GM20000 (cell line): ENCODE results near the gene RBFOX1.

Source experiments
- DNase-seq: peaks from one replicate; pipeline ENCODE4 v3.0.0; 2012; ENCODE audit warnings: low spot score
- TF ChIP-seq, protein P1 (sequence below): IDR thresholded peaks from 2 replicates; pipeline ENCODE4 v1.5.1; 2012; ENCODE audit warnings: mild to moderate bottlenecking, control low read depth; ENCODE audit errors: extremely low read depth, missing control alignments

RBFOX1 gene

DNA sequence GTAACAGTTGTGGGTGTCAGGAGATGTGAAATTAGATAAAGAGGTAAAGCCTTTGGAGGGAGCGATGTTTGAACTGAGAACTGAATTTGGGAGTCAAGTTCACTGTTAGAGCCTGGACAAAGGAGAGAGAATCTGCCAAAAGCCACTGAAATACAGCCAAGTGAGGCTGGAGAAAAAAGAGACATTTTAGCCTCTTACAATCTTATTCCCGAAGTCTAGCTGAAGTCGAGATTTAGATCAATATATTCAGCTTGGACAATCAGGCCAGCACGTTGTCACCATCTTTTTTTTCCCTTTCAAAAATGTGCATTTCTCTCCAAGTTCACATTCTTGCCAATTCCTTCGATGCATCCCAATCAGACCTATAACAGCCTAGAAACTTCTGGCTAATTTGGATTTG is 312.2 kb downstream of the RBFOX1 start:
- no peak for DNase-seq
- TF ChIP-seq, protein P1, sequence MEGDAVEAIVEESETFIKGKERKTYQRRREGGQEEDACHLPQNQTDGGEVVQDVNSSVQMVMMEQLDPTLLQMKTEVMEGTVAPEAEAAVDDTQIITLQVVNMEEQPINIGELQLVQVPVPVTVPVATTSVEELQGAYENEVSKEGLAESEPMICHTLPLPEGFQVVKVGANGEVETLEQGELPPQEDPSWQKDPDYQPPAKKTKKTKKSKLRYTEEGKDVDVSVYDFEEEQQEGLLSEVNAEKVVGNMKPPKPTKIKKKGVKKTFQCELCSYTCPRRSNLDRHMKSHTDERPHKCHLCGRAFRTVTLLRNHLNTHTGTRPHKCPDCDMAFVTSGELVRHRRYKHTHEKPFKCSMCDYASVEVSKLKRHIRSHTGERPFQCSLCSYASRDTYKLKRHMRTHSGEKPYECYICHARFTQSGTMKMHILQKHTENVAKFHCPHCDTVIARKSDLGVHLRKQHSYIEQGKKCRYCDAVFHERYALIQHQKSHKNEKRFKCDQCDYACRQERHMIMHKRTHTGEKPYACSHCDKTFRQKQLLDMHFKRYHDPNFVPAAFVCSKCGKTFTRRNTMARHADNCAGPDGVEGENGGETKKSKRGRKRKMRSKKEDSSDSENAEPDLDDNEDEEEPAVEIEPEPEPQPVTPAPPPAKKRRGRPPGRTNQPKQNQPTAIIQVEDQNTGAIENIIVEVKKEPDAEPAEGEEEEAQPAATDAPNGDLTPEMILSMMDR: no peak

DNA sequence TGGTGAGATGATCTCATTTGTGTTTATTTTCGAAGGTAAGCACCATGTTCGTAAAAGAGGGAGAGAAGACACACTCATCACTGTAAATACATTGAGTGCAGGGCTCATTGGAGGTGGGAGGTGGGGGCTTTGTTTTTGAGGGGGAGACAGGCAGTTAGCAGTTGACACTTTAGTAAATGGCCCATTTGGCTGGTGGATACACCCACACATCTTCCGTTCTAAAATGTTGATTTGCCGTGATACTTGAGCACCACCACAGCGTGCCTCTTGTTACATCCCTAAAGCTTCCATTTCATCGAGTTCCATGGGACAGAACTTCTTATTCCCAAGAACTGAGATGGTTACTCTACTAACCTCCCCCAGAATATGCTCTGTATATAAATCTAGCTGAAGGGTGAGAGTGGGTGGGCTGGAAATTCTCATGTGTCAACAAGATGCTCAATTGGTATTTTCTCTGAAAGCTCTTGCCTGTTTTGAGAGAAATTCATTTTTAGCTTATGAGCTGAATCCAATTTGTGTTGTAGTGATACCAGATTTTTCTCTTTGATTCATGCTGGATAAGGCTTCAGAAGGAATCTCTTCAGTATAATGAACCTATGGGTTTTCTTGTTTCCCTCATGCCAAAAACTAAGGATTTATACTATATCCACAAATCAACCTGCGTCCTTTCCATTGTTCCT is 314.3 kb downstream of the RBFOX1 start:
- DNase-seq: no peak
- TF ChIP-seq, protein P1: no peak

- no peak for DNase-seq
- TF ChIP-seq, protein P1: no peak
These were observed 317.8 kb downstream of the RBFOX1 start for GRCh38 chr16:7650431-7650830.

DNA sequence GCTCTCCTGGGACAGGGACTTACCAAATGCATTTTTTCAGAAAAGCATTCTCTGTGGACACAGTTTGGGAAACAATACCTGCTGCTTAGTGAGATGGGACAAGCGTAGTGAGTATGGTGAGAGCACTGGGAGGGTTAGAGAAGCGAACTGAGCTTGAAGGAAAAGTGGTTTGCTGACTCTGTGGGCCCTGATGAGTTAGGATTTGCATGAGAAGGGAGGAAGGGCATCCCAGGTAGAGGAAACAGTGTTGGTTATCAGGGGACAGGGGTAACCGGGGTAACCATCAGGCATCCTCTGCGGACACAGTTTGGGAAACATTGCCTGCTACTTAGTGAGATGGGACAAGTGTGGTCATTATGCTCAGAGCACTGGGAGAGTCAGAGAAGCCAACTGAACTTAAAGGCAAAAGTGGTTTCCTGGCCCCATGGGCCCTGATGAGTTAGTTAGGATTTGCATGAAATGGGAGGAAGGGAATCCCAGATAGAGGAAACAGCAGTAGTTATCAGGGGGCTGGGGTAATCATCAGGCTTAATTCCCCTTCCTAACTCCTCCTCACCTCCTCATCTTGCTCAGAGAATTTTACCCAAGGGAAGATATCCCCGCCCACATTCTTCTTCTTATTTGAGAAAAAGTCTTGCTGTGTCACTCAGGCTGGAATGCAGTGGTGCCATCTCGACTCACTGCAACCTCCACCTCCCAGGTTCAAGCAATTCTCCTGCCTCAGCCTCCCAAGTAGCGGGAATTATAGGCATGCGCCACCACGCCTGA is 319.3 kb downstream of the RBFOX1 start:
- TF ChIP-seq, protein P1: no peak
- DNase-seq: no peak

- no peak for DNase-seq
- TF ChIP-seq, protein P1: no peak
These were observed 321.3 kb downstream of the RBFOX1 start for GRCh38 chr16:7653746-7654461.

DNA sequence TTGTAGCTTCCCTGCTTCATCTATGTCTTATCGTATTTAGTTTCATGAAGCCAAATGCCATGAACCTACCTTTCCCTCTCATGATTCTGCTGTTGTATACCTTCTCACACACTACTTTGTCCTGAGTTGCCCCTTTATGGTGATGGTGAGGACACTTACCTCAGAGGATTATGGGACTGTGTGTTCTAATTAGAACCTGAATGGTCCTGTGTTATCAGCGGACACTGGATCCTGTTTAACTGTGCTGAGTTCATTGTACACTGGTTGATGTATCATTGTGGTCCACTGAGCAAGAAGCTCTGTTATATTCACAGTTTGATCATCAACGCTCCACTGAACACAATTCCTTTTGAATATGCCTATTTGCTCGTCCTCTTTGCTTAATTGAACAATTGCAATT is 343.0 kb downstream of the RBFOX1 start:
- no peak for DNase-seq
- TF ChIP-seq, protein P1: no peak

DNA sequence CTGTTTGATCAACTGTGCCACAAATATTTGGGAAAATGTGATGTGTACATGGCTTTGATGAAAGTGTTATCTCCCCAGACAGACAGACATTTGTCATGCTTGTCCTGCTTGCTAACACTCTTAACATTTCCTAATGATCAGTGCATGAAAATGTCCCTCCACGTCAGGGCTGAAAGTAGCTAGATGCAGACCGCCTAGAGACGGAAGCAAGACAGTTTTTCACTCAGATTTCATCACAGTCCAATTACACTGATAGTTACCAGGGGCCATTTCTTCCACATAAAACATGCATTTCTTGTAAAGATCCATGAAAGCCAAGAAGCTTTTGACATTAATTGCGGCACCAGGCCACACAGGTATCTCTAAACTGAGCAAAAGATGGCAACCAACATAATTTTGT is 347.7 kb downstream of the RBFOX1 start:
- no peak for DNase-seq
- TF ChIP-seq, protein P1: no peak
